GM19463 (cell line): ENCODE results near the gene RXRA.

Experiments
- ATAC-seq: cut with Tn5 transposase; IDR thresholded peaks from one replicate; pipeline ENCODE4 v1.9.1; 2021; ENCODE audit warnings: mild to moderate bottlenecking, moderate library complexity; ENCODE audit not compliant: unreplicated experiment

The RXRA gene

DNA sequence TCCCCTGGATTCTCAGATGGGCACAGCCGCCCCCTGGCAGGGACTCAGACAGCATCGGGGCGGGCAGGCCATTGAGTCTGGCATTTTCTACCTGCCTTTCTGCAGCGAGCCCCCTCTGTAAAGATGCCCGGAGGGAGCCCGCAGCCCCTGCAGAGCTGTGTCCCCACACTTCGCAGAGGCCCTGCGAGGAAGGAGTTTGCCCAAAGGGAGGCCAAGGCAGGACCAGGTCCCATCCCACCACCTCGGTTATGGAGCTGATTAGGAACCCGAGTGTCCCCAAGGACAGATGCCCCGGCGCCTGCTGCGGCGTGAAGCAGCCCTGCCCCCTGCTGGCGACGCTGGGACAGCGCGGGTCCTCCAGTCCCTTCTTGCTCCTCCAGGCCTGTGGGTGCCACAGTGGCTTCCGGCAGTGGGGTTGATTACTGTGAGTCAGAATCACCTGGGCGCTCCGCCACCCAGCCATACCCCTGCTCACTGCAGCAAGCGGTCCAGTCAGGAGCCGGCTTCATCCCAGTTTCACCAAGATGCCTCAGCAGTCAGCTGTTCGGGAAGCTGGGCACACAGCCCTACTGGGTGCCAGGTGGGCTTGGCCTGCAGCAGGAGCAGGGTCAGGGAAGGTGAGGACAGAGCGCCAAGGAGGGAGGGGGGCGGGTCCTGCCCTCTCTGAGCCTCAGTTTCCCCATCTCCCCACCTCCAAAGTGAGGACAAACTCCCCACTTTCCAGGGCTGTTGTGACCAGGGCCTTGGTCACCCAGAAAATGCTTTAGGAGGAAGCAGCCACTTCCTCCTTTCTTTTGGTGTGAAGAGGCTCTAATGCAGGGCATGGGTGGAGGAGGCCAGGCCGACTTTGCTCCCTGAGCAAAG, 117.2 kb downstream of the RXRA start:
- ATAC-seq, result peak; percentile 84

DNA sequence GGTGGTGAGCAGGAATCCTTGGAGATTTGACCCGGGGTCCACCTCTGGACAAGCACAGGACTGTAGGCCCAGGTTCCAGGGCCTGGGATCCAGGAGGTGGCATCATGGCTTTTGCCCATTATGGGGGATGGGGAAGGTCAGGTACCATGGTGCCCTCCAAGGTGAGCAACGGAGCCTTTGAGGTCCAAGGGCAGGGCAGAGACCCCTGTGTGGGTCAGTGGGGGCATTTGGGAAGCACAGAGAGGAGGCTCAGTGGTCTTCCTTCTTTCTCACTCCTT, 117.7 kb downstream of the RXRA start:
- ATAC-seq, result no peak

DNA sequence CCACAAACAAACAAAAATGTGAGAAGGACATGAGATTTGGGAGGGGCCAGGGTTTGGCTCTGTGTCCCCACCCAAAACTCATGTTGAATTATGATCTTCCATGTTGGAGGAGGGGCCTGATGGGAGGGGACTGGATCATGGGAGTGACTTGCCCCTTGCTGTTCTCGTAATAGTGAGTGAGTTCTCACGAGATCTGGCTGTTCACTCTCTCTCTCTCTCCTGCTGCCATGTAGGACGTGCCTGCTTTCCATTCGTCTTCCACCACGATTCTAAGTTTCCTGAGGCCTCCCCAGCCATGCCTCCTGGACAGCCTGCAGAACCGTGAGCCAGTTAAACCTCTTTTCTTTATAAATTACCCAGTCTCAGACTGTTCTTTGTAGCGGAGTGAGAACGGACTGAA, 118.7 kb downstream of the RXRA start:
- no peak for ATAC-seq

DNA sequence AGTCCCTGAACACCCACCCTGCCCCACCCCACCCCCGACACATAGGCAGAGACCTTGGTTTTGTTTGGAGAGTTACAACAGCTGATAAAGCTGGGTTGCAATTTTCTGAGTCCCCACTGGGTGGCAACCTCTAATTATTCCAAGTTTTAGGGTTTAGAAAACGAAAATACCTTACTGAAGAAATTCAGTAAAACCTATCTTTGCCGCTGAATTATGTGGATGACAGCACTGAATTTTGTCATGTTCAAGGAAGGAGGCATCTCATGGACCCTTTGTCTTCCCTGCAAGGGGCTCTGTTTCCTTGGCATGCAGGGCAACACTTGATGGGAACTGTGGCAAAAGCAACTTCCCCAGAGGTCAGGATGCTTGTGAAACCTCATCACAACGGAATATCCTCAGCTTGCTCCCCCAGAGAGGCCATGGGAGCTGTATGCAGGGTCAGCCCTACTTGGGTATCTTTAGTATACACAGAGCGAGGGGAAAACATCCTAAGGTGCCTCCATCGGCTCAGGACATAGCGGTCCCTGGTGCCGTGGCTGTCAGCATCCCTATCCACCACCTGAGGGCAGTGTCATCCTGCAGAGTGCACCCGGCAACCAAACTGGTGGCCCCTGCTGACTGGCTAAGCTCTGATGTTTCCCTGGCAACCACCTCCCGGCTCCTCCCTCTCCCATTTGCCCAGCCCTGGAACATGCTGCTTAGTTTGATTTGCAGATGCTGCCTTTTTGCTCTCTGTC, 123.1 kb downstream of the RXRA start:
- ATAC-seq, result peak; percentile 88

DNA sequence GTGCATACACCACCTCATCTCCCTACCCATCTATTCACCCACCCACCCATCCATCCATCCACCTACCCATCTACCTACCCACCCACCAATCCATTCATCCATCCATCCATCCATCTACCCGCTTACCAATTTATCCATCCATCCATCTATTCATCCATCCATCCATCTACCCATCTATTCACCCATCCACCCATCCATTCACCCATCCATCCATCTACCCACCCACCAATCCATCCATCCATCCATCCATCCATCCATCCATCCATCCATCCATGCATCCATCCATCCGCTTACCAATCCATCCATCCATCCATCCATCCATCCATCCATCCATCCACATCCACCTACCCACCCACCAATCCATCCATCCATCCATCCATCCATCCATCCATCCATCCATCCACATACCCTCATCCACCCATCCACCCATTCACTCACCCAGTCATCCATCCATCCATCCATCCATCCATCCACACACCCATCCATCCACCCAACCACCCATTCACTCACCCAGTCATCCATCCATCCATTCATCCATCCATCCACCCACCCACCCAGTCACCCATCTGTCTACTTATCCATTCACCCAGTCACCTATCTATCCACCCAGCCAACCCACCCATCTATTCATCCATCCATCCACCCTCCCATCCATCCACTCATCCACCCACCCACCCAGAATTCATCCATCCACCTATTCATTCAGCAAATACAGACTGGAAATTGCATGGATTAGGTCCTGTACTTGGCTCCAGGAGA, 125.6 kb downstream of the RXRA start:
- no peak for ATAC-seq

DNA sequence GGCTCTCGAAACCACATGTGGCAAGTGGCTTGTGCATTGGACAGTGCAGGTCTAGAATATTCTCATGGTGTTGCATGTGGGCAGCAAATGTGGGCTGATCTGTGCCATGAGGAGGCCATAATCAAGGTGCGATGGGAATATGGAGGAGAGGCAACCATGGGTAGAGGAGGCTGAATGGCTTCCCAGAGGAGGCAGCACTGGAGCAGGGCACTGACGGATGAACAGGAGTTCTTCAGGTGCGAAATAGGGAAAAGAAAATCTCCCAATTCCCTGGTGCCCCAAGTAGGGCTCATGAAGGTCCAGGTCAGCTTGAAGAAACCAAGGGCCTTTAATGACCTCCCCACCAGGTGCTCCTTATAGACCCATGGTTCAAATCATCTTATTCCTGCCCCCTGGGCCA, 126.5 kb downstream of the RXRA start:
- ATAC-seq, result no peak

DNA sequence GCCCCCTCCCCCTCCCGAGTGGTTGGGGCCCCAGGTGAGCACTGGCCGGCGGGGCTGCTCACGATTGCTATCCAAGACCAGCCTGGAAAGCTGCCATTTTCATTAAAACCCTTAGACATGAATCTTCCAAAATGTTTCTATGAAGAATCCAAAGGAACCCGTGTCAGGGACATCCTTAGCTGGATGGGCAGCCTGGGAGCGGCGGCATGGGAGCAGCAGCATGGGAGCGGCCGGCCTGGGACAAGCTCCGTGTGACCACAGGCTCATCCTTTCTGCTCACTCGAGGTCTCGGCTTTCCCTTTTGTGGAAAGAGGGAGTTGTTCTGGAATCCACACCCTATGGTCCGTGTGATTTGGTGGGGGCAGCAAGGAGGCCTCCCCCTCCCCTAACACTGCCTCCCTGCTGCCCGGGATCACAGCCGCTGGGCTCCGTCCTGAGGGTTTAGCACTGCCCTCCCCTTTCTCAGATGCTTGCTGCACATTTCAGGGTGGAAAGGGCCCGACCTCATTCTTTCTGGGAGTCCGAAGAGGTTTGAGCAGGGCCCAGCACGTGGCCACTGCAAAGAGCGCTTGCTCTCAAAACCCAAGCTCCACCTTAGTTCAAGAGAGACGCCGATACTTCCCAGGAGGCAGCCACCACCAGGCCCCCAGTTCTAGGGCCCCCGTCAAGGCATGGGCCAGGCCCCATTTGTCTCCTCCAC, 127.7 kb downstream of the RXRA start:
- no peak for ATAC-seq

DNA sequence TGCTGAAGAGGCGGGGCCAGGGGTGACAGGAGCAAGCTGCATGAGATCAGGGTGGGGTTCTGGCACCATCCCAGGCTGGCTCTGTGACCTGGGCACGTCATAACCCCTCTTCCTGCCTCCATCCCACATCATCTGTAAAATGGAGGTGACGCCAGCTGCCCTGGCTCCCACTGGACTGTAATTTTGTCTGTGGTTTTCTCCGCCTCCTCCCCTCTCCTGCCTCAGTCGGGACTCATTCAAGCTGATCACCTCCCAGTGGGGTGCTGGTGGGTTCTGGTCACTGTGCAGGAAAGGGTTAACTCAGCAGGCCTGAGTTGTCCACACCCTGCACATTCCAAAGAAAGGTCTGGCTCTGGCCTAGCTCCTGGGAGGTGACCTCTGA, 128.2 kb downstream of the RXRA start:
- no peak for ATAC-seq

DNA sequence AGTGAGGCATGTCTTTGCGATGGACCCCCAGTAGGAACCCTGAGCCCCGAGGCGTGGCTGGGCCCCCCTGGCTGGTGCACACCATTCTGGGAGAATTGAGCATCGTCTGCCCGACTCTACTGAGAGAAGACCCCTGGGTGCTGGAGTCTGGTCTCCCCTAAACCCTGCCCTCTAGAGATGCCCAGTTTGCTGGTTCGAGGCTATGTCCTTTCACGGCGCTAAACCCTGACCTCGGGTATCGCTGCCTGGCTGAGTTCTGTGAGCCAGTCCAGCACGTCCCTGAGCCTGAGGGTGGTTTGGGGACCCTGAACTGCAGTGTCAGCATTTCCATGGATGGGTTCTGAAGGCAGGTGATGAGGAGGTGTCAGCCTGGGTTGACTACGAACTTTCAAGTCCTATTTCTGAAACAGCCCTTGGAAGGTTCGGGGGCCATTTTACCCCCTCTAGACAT, 128.8 kb downstream of the RXRA start:
- ATAC-seq, result no peak

DNA sequence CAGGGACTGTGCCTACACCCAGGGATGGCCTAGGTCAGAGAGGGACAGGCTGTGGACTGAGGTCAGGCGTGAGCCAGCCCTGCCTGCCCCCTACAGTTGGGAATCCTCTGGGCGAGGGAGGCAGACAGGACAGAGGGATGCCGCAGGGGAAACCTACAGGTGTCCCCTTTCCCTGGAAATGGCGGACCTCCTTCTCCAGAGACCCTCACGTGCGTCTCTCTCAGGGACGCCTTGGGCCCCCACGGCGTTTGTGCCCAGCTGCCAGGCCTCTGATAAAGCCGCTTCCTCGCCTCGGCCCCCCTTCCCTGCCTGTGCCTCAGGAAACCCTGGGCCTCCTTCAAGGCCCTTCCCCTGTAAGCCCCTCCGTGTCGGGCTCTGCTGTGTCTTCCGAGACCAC, 129.3 kb downstream of the RXRA start:
- no peak for ATAC-seq

DNA sequence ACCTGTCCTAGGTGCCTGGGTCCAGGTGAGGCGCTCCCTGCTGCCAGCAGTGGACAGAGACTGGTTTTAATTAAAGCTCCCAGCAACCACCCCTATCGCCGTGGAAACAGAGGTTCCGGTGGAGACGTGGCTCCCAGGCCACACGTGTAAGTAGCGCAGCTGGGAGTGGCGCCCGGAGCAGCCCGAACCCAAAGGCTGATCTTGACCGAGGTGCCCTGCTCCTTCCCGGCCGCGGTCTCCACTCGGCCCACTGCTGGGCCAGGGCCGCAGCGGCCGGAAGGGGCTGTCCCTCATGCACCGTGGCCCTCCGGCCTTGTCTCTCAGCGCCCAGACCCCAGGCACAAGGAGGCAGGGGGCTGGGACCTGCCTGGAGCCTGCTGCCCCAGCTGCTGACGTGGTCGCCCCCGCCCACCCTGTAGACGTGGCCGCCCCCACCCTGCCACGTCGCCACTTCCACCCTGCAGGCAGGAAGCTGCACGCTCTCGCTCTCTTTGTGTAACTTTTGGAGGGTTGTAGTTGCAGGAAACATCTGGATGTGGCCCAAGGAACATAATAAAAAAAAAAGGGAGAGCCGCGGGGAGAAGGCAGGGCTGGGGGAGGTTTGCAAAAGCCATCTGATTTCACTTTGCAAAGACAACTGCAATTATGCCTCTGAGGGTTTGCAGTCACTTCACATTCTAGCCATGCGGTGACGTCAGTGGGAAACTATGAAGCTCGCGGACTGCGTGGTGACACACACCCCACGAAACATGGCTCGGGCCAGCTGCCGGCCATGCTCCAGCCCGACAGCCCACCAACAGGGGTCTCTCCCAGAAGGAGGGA, 129.9 kb downstream of the RXRA start:
- no peak for ATAC-seq

DNA sequence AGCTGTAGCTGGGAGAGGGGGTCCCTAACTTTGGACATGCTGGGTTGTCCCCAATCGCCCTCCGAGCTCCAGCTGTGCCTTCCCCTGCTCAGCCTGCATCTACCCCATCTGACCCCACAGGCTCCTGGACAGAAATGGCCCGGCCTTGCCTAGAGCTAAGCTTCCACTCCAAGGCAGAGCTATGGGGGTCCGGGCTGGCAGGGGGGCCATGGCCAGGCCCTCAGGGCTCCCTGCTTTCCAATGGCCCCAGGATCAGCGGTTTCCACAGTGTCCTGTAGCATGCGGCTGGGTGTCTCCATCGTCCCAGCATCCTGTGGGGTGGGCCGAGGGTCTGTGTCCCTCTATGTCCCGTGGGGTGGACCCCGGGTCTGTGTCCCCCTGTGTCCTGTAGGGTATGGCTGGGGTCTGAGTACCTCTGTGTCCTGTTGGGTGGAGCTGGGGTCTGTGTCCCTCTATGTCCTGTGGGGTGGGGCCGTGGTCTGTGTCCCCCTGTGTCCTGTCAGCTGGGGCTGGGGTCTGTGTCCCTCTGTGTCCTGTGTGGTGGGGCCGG, 130.6 kb downstream of the RXRA start:
- no peak for ATAC-seq

DNA sequence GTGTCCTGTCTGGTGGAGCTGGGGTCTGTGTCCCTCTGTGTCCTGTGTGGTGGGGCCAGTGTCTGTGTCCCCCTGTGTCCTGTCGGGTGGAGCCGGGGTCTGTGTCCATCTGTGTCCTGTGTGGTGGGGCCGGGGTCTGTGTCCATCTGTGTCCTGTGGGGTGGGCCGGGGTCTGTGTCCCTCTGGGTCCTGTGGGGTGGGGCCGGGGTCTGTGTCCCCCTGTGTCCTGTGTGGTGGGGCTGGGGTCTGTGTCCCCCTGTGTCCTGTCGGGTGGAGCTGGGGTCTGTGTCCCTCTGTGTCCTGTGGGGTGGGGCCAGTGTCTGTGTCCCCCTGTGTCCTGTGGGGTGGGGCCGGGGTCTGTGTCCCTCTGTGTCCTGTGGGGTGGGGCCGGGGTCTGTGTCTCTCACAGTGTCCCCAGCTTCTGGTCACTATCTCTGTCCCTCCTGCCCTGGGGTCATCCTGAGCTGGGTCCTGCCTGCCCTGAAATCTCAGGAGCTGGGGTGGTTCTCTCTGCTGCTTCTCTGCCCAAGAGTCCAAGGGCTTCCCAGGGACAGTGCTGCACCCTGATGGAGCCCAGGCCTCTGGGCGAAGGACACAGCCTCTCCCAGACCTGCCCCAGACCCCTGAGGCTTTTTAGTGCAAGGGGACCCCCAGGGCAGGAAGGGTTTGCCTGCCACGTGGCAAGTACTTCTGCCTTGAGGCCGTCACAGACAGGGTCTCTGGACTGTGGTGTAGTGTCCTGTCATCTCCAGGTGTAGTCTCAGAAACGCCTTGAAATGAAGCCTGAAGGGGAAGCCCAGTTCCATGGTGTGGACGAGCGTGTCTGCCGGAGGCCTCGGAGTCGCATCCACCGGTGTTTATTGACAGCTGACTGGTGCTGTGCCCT, 131.3 kb downstream of the RXRA start:
- no peak for ATAC-seq

DNA sequence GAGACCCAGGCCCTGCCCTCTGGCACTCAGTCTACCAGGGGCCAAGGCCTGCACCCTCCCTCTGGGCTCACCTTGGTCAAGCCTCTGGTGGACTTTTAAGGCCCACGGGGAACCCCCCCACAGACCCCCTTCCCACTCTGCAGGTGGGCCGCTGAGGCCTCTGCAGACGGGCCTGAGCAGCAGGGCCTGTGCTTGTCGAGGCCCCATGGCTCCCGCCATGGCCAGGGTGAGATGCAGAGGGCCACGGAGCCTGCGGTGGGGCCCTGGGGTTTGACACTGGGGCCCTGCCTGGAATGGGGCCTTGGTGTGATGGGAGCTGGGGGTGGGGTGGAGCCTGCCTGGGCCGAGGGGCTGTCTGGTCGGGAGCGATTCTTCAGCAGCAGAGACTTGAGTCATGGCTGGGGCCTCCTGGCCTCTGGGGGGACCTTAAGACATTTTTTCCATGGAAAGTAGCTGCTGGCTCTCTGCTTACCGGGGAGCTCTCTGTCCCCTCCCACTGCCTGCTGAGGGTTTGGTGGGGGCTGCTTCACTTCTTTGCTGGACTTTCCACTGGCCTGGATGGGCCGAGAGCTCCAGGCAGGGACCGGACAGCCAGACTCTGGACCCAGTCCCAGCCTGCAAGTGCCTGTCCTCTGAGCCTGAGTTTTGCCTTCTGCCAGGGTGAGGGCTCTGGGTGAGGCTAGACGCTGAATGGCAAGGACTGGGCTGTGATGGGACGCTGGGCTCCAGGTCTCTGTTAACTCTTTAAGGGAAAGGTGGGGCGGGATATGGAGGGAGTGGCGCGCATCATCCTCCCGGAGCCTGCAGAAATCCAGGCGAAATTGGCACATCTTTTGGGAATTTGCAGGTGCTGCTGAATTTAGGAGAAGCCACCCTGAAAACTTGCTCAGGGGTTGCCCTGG, 132.2 kb downstream of the RXRA start:
- no peak for ATAC-seq

DNA sequence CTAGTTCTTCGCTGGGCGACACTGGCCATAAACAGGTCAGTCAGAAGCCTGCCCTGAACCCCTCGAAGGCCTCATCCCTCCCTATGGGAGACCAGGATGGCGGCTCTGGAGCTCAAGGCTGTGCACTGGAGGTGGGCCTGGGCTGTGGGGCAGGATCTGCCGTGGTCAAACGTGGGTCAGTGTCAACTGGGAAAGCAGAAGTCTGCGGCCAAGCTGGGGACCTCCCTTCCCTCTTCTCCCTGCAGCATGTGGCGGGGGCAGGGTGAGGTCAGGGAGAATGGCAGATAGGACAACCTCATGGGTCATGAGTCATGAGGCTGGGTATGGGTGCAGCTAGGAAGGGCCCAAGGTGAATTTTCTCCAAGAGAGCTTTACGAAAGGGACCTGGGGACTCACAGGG, 132.9 kb downstream of the RXRA start:
- ATAC-seq, result no peak

DNA sequence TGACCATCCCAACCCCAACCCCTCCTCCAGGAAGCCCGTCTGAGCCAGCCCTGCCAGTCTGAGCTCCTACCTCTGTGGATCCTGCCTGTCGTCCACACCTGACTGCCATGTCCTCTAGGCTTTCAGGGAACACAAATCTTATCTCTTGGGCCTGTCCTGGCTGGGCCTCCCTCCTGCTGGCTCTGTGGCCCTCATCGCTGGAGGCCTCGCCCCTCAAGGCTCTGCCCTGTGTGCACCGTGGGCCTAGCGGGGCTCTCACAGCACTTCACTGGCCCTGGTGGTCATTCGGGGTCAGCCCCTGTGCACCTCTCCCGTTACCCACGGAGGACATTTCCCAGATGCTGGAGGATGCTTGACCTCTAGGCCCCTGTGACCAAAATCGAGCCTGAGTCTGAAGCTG, 133.3 kb downstream of the RXRA start:
- ATAC-seq, result no peak

DNA sequence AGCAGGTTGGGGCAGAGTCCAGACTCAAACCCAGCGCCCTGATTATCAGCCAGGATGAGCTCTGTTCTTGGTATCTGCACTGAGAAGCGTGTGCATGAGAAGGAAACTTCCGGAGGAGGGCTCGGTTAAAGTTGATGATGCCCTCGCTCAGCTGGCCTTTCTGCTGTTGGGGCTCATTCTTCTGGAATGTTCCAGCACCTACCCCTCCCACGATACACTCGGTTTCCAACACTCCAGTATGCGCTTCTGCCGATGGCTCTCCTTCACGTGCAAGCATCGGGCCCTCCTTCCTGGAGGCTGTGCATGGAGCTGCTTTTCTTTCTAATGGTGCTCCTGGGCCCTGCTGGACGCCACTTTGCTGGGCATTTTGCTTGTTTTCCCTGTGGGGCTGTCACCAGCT, 134.0 kb downstream of the RXRA start:
- ATAC-seq, result no peak

DNA sequence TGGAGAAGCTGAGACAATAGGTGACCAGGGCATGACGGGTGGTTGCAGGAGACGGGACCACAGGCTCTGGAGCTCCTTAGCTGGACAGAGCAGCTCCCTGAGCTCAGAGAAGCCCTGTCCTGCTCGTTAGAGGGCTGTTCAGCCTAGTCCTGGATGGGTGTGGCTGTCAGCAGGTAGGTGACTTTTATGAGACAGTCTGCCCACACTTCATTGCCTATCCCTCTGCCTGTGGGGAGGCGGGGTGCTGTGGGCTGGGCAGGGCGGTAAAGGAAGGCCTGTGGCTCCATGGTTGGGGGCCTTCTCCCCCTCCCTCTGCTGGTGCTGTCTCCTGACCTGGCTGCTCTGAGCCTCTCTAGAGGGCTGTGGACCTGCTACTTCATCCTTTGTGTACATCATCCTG, 134.6 kb downstream of the RXRA start:
- no peak for ATAC-seq
